ENCODE data around the gene ZNF470. TPM values are rescaled to one million over a fixed set of nuclear protein-coding genes. Genes with fewer than 3 reads are reported as not detected.

ZNF470 gene
- total RNA-seq, 1 experiment from 2014 or later = 7.1 TPM

GRCh38 chr19:56538254-56538760 is 29.0 kb upstream of the ZNF470 start:
- Histone ChIP-seq H3T11ph (ENCODE audit: low read length) (no peak overlapping the region), H3K9me3 (ENCODE audit: control insufficient read depth, low read depth, low read length) (peaks cover 35% of the 10 kb centered on the region), H3K14ac (ENCODE audit: insufficient read depth, low read length) (peak overlapping the region; percentile 98), H3K56ac (ENCODE audit: insufficient read length, low read depth, low read length) (no peak overlapping the region), H3K27ac (ENCODE audit: insufficient read length, low read depth, low read length) (no peak overlapping the region), H3K18ac (ENCODE audit: insufficient read length, low read depth, low read length) (peak overlapping the region; percentile 98), H4K91ac (ENCODE audit: insufficient read length, low read depth, low read length) (no peak overlapping the region), H2AK5ac (ENCODE audit: insufficient read length, low read length) (no peak overlapping the region), H2BK15ac (ENCODE audit: low read depth, low read length) (no peak overlapping the region), H4K5ac (ENCODE audit: insufficient read length, low read depth, low read length) (no peak overlapping the region), H2BK20ac (ENCODE audit: low read depth, low read length, poor library complexity, severe bottlenecking) (no peak overlapping the region), H2BK120ac (ENCODE audit: low read depth, low read length, poor library complexity, severe bottlenecking) (no peak overlapping the region), H3K23me2 (ENCODE audit: insufficient read length, low read depth, low read length, poor library complexity, severe bottlenecking) (peaks cover 7% of the 10 kb centered on the region), H2AFZ (ENCODE audit: low read length) (peak overlapping the region; percentile 91), H3K4ac (ENCODE audit: low read depth, low read length) (no peak overlapping the region), H3K79me2 (ENCODE audit: insufficient read depth, low read length) (no peaks in the 10 kb centered on the region), H4K8ac (replicated peaks; ENCODE audit: insufficient read length, low read depth, low read length) (no peak overlapping the region), H3K4me1 (ENCODE audit: insufficient read depth, low read length) (no peaks in the 10 kb centered on the region; the same call in 1 of the 2 replicates), H2BK5ac (ENCODE audit: insufficient read length, low read length) (no peak overlapping the region), H2BK12ac (ENCODE audit: insufficient read length, low read depth, low read length) (no peak overlapping the region), H3K9ac (ENCODE audit: extremely low read depth, insufficient read length, low read length) (peak overlapping the region; percentile 73), H3K23ac (ENCODE audit: insufficient read length, low read depth, low read length) (no peak overlapping the region), H3K79me1 (ENCODE audit: insufficient read depth, low read depth, low read length, poor library complexity, severe bottlenecking) (no peaks in the 10 kb centered on the region), H4K20me1 (ENCODE audit: control insufficient read depth, insufficient read depth, insufficient read length) (no peaks in the 10 kb centered on the region), H3K27me3 (ENCODE audit: insufficient read depth, low read length) (no peaks in the 10 kb centered on the region), H3K4me2 (ENCODE audit: insufficient read depth, insufficient read length, low read length) (peak overlapping the region; percentile 70)
- TF ChIP-seq CTCF (conservative IDR thresholded peaks at IDR 0.05) = no peak
- peaks cover 8% of the 10 kb centered on the region for H3K27me3 Mint-ChIP-seq (ENCODE audit: low read depth)
- WGBS (ENCODE audit: extremely low coverage, insufficient read length, low lambda C conversion rate) = no CpG with 5 or more reads among the region's 46 CpGs
- H3K27ac Mint-ChIP-seq = peak overlapping the region in 2 of 3 experiments; percentile 82 to 88; a peak in 1 of 7 replicates
- H3K9me3 Mint-ChIP-seq = peaks cover 76 to 85% of the 10 kb centered on the region in 2 experiments
- H3K4me3 Mint-ChIP-seq = peak overlapping the region; percentile 80 to 81
- peaks cover 27 to 35% (median 31%) of the 10 kb centered on the region in 3 experiments for H3K36me3 Mint-ChIP-seq (ENCODE audit: insufficient read depth in 1 of 3, low read depth in 3 of 3)
- peak; percentile 95 for DNase-seq
- no peaks in the 10 kb centered on the region; a peak in 1 of 4 replicates for H3K4me1 Mint-ChIP-seq

Data from H9 (cell line).